Measurements from ENCODE around the gene ENTPD1.

ENTPD1 gene

GRCh38 chr10:95831076-95831475 is 75.1 kb downstream of the ENTPD1 start:
- no peak for DNase-seq

GRCh38 chr10:95831515-95831914 is 75.6 kb downstream of the ENTPD1 start:
- DNase-seq, result no peak

- DNase-seq, result no peak
These were observed 76.5 kb downstream of the ENTPD1 start for GRCh38 chr10:95832216-95833041.

- DNase-seq, result no peak
These were observed 77.2 kb downstream of the ENTPD1 start for GRCh38 chr10:95833042-95833610.

GRCh38 chr10:95834406-95834805 is 78.4 kb downstream of the ENTPD1 start:
- no peak for DNase-seq

- DNase-seq, result no peak
These were observed 79.3 kb downstream of the ENTPD1 start for GRCh38 chr10:95835149-95835860.

GRCh38 chr10:95835911-95836310 is 79.9 kb downstream of the ENTPD1 start:
- no peak for DNase-seq

GRCh38 chr10:95836610-95837355 is 80.8 kb downstream of the ENTPD1 start:
- DNase-seq, result no peak

GRCh38 chr10:95837356-95837776 is 81.4 kb downstream of the ENTPD1 start:
- DNase-seq, result no peak

GRCh38 chr10:95837783-95838182 is 81.8 kb downstream of the ENTPD1 start:
- DNase-seq, result peak in 4 of 56 donors; percentile 7 to 64 (median 14)

- no peak for DNase-seq
These were observed 84.2 kb downstream of the ENTPD1 start for GRCh38 chr10:95840121-95840520.

GRCh38 chr10:95840681-95841080 is 84.7 kb downstream of the ENTPD1 start:
- no peak for DNase-seq

GRCh38 chr10:95841661-95842498 is 85.9 kb downstream of the ENTPD1 start:
- peak in 4 of 56 donors; percentile 3 to 52 (median 32) for DNase-seq

GRCh38 chr10:95845411-95845810 is 89.4 kb downstream of the ENTPD1 start:
- no peak for DNase-seq

- no peak for DNase-seq
These were observed 91.0 kb downstream of the ENTPD1 start for GRCh38 chr10:95847007-95847406.

- no peak for DNase-seq
These were observed 92.9 kb downstream of the ENTPD1 start for GRCh38 chr10:95848841-95849240.

- no peak for DNase-seq
These were observed 94.8 kb downstream of the ENTPD1 start for GRCh38 chr10:95850791-95851190.

GRCh38 chr10:95860166-95860940 is 104.4 kb downstream of the ENTPD1 start:
- DNase-seq, result no peak

- DNase-seq, result no peak
These were observed 105.4 kb downstream of the ENTPD1 start for GRCh38 chr10:95861386-95861785.

Measured in amygdala (tissue), 56 donors.